IMR-90 (cell line): ENCODE results near the gene IFNA1. TPM values are rescaled to one million over a fixed set of nuclear protein-coding genes. Genes with fewer than 3 reads are reported as not detected.
"Not testable (repeated sequence)": the region's sequence is repeated elsewhere in the genome, so short reads cannot be mapped to it uniquely, and the experiment has no call there.

Source experiments
- ATAC-seq: fragments of 200-7000 bp; cut with Tn5 transposase; 2 replicates; pipeline ENCODE4 v1.9.1; 2020; ENCODE audit warnings: low read depth, mild to moderate bottlenecking, moderate library complexity
- BruUV-seq: library from RNA; stranded (reverse); fragments of 400-500 nt; replicated peaks from 2 replicates; lab custom pipeline; 2021; lab: Mats Ljungman, UMichigan
- CTCF ChIA-PET: fragments of 300-600 bp; formaldehyde crosslinking; extraction: SDS; loops from one replicate; lab custom pipeline; 2021; ENCODE audit warnings: antibody characterized with exemption; lab: Yijun Ruan, JAX
- POLR2A ChIA-PET: fragments of 300-600 bp; sonication (Branson Sonifier 250); formaldehyde crosslinking; loops from one replicate; lab custom pipeline; 2022; ENCODE audit warnings: antibody characterized with exemption; ENCODE audit not compliant: unreplicated experiment; lab: Charles Lee
- DNase-seq: peaks from one replicate; pipeline ENCODE4 v3.0.0; 2013
- H2AFZ ChIP-seq: replicated peaks from 2 replicates; pipeline ENCODE3; 2013; ENCODE audit warnings: low read length, mild to moderate bottlenecking; ENCODE audit not compliant: poor library complexity
- H2AK5ac ChIP-seq: 2 replicates; pipeline ENCODE4 v1.6.1; 2013; ENCODE audit warnings: low read depth, low read length, inconsistent platforms
- H2AK9ac ChIP-seq: replicated peaks from 2 replicates; pipeline ENCODE3; 2013; ENCODE audit warnings: mild to moderate bottlenecking, low read depth, low read length, moderate library complexity; ENCODE audit not compliant: poor library complexity
- H2BK120ac ChIP-seq: 2 replicates; pipeline ENCODE4 v1.6.1; 2013; ENCODE audit warnings: low read depth, low read length, inconsistent platforms
- H2BK15ac ChIP-seq: 3 replicates; pipeline ENCODE4 v1.6.1; 2013; ENCODE audit warnings: low read depth, low read length, inconsistent platforms
- H2BK20ac ChIP-seq: 2 replicates; pipeline ENCODE4 v1.6.1; 2013; ENCODE audit warnings: low read depth, mild to moderate bottlenecking, inconsistent platforms, low read length, moderate library complexity
- H2BK5ac ChIP-seq: 2 replicates; pipeline ENCODE4 v1.6.1; 2013; ENCODE audit warnings: mild to moderate bottlenecking, low read depth, low read length, inconsistent platforms; ENCODE audit not compliant: poor library complexity, severe bottlenecking
- H3K14ac ChIP-seq: replicated peaks from 2 replicates; pipeline ENCODE4 v1.6.1; 2013; ENCODE audit warnings: low read depth, low read length, inconsistent platforms
- H3K18ac ChIP-seq: 2 replicates; pipeline ENCODE4 v1.6.1; 2013; ENCODE audit warnings: low read depth, low read length, control low read depth
- H3K23ac ChIP-seq: 2 replicates; pipeline ENCODE4 v1.6.1; 2013; ENCODE audit warnings: low read depth, low read length, inconsistent platforms
- H3K27ac ChIP-seq: 2 replicates; pipeline ENCODE4 v1.5.1; 2013; ENCODE audit warnings: mild to moderate bottlenecking, control low read depth, low read length; ENCODE audit not compliant: insufficient read depth
- H3K27me3 ChIP-seq: 2 replicates; pipeline ENCODE4 v1.6.1; 2013; ENCODE audit warnings: low read length; ENCODE audit not compliant: control insufficient read depth, insufficient read depth
- H3K36me3 ChIP-seq: 2 replicates; pipeline ENCODE4 v1.6.1; 2013; ENCODE audit warnings: low read length, mixed read lengths; ENCODE audit not compliant: control insufficient read depth, insufficient read depth
- H3K4ac ChIP-seq: 2 replicates; pipeline ENCODE4 v1.6.1; 2013; ENCODE audit warnings: low read depth, low read length, inconsistent platforms
- H3K4me1 ChIP-seq: 2 replicates; pipeline ENCODE4 v1.6.1; 2013; ENCODE audit warnings: low read length, mixed read lengths; ENCODE audit not compliant: control insufficient read depth, insufficient read depth
- H3K4me2 ChIP-seq: 2 replicates; pipeline ENCODE4 v1.6.1; 2013; ENCODE audit warnings: low read depth, mild to moderate bottlenecking, control low read depth, low read length, moderate library complexity
- H3K4me3 ChIP-seq: 2 replicates; pipeline ENCODE4 v1.5.1; 2013; ENCODE audit warnings: low read depth, mild to moderate bottlenecking, control low read depth, low read length, moderate library complexity; ENCODE audit not compliant: insufficient read depth
- H3K56ac ChIP-seq: 2 replicates; pipeline ENCODE4 v1.6.1; 2013; ENCODE audit warnings: low read length, inconsistent platforms; ENCODE audit not compliant: insufficient read depth; ENCODE audit errors: extremely low read depth
- H3K79me1 ChIP-seq, 2 experiments: 2 replicates each; pipeline ENCODE4 v1.6.1; 2013; ENCODE audit warnings: low read length in 2 of 2, inconsistent platforms in 1 of 2, low read depth in 1 of 2
- H3K9ac ChIP-seq: 2 replicates; pipeline ENCODE4 v1.6.1; 2013; ENCODE audit warnings: low read depth, low read length, control low read depth
- H3K9me1 ChIP-seq: 2 replicates; pipeline ENCODE4 v1.6.1; 2013; ENCODE audit warnings: low read length, inconsistent platforms; ENCODE audit not compliant: insufficient read depth
- H3K9me3 ChIP-seq: 2 replicates; pipeline ENCODE4 v1.6.1; 2013; ENCODE audit warnings: low read length; ENCODE audit not compliant: control insufficient read depth, insufficient read depth
- H4K20me1 ChIP-seq: 2 replicates; pipeline ENCODE4 v1.6.1; 2013; ENCODE audit warnings: low read length, inconsistent platforms; ENCODE audit not compliant: insufficient read depth
- H4K5ac ChIP-seq: 2 replicates; pipeline ENCODE4 v1.6.1; 2013; ENCODE audit warnings: mild to moderate bottlenecking, low read depth, low read length, control low read depth
- H4K8ac ChIP-seq, 2 experiments: 2 replicates each; pipeline ENCODE4 v1.6.1; 2013; ENCODE audit warnings: low read depth in 2 of 2, low read length in 2 of 2, control low read depth in 1 of 2, inconsistent platforms in 1 of 2
- H4K91ac ChIP-seq: 2 replicates; pipeline ENCODE4 v1.6.1; 2013; ENCODE audit warnings: low read depth, low read length, inconsistent platforms; ENCODE audit not compliant: insufficient read depth
- WGBS, 2 experiments: methylation state at CpG; one replicate each; pipeline versions ENCODE4 v1.1.5 to v1.1.7; 2013; ENCODE audit warnings: missing lambda C conversion rate in 2 of 2; ENCODE audit not compliant: insufficient read length in 1 of 2; ENCODE audit errors: extremely low coverage in 2 of 2; 5-methylcytosine and 5-hydroxymethylcytosine counted together
- dilution Hi-C: fragments of 300-500 bp; cut with HindIII; formaldehyde crosslinking; loops from one replicate; pipeline ENCODE4 v1.14.3; 2018; ENCODE audit warnings: low sequenced_read_pairs; ENCODE audit not compliant: unreplicated experiment
- in situ Hi-C: fragments of 300-500 bp; cut with MboI; formaldehyde crosslinking; loops from 3 replicates; pipeline ENCODE4 v1.14.3; 2019; ENCODE audit warnings: low sequenced_read_pairs, inconsistent platforms, mixed read lengths
- intact Hi-C: fragments of 100-400 bp; cut with micrococcal nuclease; formaldehyde crosslinking; loops from 2 replicates; pipeline ENCODE4 v1.10.0; 2022
- polyA plus RNA-seq, 3 experiments: library from polyadenylated mRNA; depleted of rRNA; stranded (reverse); fragments of >200 nt; gene quantifications; 2 replicates each; pipeline ENCODE4 v1.2.3, GENCODE V29; 2012; ENCODE audit warnings: low replicate concordance in 1 of 3
- total RNA-seq: library from RNA; depleted of rRNA; stranded (reverse); fragments of >200 nt; gene quantifications from 2 replicates; pipeline ENCODE4 v1.2.3, GENCODE V29; 2012

The IFNA1 gene
- total and polyA plus RNA-seq, 2 of the 4 experiments (the other 2 are of a cell fraction) = not detected

- intact Hi-C loops, H3K79me1 ChIP-seq, H3K14ac ChIP-seq, POLR2A ChIA-PET, DNase-seq, H4K20me1 ChIP-seq, H3K56ac ChIP-seq, H3K4me1 ChIP-seq, H3K4me3 ChIP-seq, H3K27ac ChIP-seq, H4K5ac ChIP-seq, H2AK9ac ChIP-seq, H4K8ac ChIP-seq, H4K91ac ChIP-seq, H2AK5ac ChIP-seq, H2BK15ac ChIP-seq, BruUV-seq, H2AFZ ChIP-seq, H3K9me3 ChIP-seq, H3K23ac ChIP-seq, H3K27me3 ChIP-seq, H2BK20ac ChIP-seq, H2BK5ac ChIP-seq, H2BK120ac ChIP-seq, H3K36me3 ChIP-seq, H3K9ac ChIP-seq, dilution Hi-C loops, H3K9me1 ChIP-seq, in situ Hi-C loops, ATAC-seq, H3K18ac ChIP-seq, H3K4me2 ChIP-seq, H3K4ac ChIP-seq: not testable (repeated sequence)
- 67% methylated on average over 1 of the region's 7 CpGs; no CpG with 5 or more reads in 1 of the 2 experiments for WGBS, 2 experiments
- CTCF ChIA-PET = interaction anchor here (0.7 to 1.6 kb wide), 10 partner anchors 10 to 359 kb away, joined by 3 to 5 read pairs (median 4); no protein-coding TSS in a partner anchor
Observed at GRCh38 chr9:21435015-21435383, 5.2 kb upstream of the IFNA1 start.
